Neural progenitor cell (in vitro differentiated cells): ENCODE results near the gene AHI1.

ENCODE experiments used
- CTCF ChIP-seq: fragments of 200-600 bp; sonication (generic); IDR thresholded peaks from 2 replicates; pipeline ENCODE4 v1.5.1; 2017; ENCODE audit warnings: antibody characterized with exemption, mild to moderate bottlenecking
- EZH2 ChIP-seq: fragments of 200-600 bp; sonication (generic); IDR thresholded peaks from 2 replicates; pipeline ENCODE4 v1.6.1; 2017; ENCODE audit warnings: antibody characterized with exemption, mild to moderate bottlenecking, moderate library complexity
- EZH2phosphoT487 ChIP-seq: fragments of 200-600 bp; sonication (generic); IDR thresholded peaks from 2 replicates; pipeline ENCODE4 v1.6.1; 2017; ENCODE audit warnings: antibody characterized with exemption

GRCh38 chr6:135521431-135521830, 23.9 kb upstream of the AHI1 start:
- TF ChIP-seq EZH2 = no peak
- TF ChIP-seq CTCF = no peak
- TF ChIP-seq EZH2phosphoT487 = no peak
